BLaER1 (cell line): ENCODE results near the gene ARMH1.

Source experiments
- H3K27ac ChIP-seq: shearing (Covaris generic); formaldehyde crosslinking; 2 replicates; pipeline ENCODE4 v1.8.1; 2022
- H3K27me3 ChIP-seq: shearing (Covaris generic); formaldehyde crosslinking; 2 replicates; pipeline ENCODE4 v1.8.1; 2022
- H3K36me3 ChIP-seq: shearing (Covaris generic); formaldehyde crosslinking; 2 replicates; pipeline ENCODE4 v1.8.1; 2022
- H3K4me1 ChIP-seq: shearing (Covaris generic); formaldehyde crosslinking; 2 replicates; pipeline ENCODE4 v1.8.1; 2022
- H3K4me2 ChIP-seq: shearing (Covaris generic); formaldehyde crosslinking; 2 replicates; pipeline ENCODE4 v1.8.1; 2022
- H3K4me3 ChIP-seq: shearing (Covaris generic); formaldehyde crosslinking; 2 replicates; pipeline ENCODE4 v1.8.1; 2022
- H3K9ac ChIP-seq: shearing (Covaris generic); formaldehyde crosslinking; 2 replicates; pipeline ENCODE4 v1.8.1; 2022
- H3K9me3 ChIP-seq: shearing (Covaris generic); formaldehyde crosslinking; 2 replicates; pipeline ENCODE4 v1.8.1; 2022
- H4K20me1 ChIP-seq: shearing (Covaris generic); formaldehyde crosslinking; 2 replicates; pipeline ENCODE4 v1.8.1; 2022
- Cebpa-rat ChIP-seq: shearing (Covaris generic); IDR thresholded peaks from 2 replicates; pipeline ENCODE4 v1.8.1; 2022

Gene ARMH1

DNA sequence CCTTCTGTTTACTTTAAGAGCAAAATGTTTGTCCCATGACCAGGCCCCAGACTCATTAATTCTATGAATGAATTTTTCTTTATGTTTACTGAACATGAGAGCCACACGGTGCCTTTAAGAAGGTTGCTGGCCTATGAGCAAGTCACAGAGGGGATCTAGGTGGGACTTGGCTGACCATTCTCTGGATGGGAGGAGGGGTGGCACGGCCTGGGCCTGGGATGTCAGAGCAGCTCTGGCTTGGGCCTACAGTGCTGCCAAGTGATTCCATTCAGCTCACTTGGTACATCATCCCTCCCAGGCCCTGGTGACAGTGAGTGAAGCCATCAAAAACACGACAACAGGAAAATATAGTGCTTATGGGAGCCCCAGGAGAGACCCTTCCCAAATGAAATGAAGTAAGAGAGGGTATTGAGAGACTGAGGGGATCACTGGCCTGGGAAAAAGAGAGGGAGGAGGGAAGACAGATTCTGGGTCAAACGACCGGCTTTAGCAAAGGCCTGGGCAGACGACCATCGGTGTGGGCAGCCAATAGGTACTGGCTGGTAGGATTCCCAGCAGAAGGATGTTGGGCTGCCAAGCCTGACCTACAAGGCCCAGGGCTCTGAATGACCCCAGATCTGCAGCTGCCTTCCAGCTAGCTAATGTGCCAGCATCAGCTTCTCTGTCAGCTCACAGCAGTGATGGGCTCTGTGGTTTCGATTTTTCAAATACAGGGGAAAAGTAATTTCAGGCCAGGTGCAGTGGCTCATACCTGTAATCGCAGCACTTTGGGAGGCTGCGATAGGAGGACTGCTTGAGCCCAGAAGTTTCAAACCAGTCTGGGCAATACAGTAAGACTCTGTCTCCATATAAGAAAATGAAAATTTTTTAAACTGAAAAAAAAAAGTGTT, 3.5 kb upstream of the ARMH1 start:
- no peaks in the 10 kb centered on the region for H3K9me3 ChIP-seq
- no peak overlapping the region for H3K4me3 ChIP-seq
- peak overlapping the region; percentile 88 for H3K4me2 ChIP-seq
- H3K4me1 ChIP-seq = peaks cover 48% of the 10 kb centered on the region
- no peaks in the 10 kb centered on the region for H3K27me3 ChIP-seq
- no peak overlapping the region for H3K9ac ChIP-seq
- no peaks in the 10 kb centered on the region for H3K36me3 ChIP-seq
- no peak for TF ChIP-seq Cebpa-rat
- peak overlapping the region; percentile 81; the same call in 1 of the 2 replicates for H3K27ac ChIP-seq
- H4K20me1 ChIP-seq = no peaks in the 10 kb centered on the region

DNA sequence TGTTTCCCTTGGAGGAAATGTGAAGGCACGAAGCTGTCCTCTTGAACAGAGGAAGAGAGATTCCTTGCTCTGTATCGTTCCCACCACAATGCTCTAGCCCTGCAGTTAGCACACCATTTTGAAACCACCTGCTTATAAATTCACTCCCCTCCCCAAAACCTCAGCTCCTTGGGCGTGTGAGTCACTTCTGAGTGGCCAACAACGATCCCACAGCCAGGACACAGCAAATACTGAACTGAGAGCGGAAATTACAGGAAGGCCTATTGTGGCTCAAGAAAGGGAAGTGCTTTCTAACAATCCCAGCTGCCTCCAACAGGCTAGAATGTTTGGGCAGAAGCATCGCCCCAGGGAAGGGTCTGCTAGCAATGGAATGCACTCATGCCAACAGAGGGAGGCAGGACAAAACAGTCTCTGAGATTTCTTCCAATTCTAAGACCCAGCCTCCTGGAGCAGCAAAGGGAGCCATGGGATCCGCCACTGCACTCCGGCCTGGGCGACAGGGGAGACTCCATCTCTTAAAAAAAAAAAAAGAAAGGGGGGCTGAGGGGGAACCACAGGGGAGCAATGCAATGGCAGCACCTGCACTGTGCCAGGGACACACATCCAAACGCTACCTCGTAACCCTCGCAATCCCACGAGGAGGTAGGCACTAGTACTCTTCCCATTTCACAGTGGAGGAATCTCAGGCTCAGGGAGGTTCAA, 2.1 kb upstream of the ARMH1 start:
- Histone ChIP-seq H3K27ac (peak overlapping the region; percentile 81), H3K4me1 (peaks cover 62% of the 10 kb centered on the region), H3K36me3 (no peaks in the 10 kb centered on the region), H3K4me3 (peak overlapping the region; percentile 41; the same call in 1 of the 2 replicates), H3K9me3 (no peaks in the 10 kb centered on the region), H3K27me3 (no peaks in the 10 kb centered on the region), H3K4me2 (peak overlapping the region; percentile 88), H3K9ac (peak overlapping the region; percentile 55), H4K20me1 (no peaks in the 10 kb centered on the region)
- TF ChIP-seq Cebpa-rat = no peak

DNA sequence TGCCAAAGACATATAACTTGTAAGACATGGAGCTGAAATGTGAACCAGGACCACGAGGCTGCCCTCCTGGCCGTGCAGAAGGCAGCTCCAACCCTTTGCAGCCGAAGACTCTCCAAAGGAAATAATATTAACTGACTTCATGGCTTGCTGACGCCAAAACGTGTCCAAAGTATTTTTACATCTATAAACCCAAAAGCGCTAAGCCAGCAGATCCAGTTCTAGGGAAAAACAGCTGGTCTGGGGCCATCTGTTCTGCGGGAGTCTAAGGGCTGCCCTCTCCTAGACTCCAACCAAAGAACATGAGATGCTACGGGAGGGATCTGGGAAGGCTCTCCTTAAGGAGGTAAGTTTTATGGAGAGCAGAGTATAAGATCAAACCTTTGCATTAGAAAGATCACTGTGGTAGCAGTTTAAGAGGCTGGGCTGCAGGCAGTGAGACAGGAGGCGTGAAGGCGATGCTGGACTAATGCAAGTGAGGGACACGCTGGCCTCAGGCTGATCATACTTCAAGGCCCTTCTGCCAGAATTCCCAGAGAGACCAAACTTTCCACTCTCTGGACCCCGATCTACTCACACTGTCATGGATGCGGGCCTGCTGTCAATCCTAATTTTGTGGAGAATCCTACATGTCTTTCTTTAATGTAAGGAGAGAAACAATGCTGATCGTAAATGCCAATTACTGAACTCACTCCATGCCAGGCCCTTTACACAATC, 1.4 kb upstream of the ARMH1 start:
- TF ChIP-seq Cebpa-rat = no peak

DNA sequence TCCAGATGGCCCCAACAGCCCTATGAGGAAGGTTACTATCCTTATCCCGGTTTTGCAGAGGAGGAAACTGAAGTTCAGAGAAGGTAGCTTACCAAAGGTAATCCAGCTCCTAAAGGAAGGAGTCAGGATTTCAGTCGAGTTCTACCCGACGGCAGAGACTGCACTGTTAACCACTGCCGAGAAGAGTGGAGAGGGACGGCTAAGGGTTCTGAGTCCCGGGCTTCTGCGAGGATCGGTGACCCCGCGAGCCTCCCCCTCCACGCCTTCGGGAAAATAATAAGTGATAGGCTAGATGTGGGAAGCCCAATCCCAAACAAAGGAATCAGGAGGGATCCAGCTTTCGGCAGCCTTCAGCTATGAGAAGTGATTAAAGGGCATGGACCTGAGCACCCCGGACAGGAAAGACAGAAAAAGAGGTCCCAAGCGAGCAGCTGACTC, 820 bp upstream of the ARMH1 start:
- peaks cover 64% of the 10 kb centered on the region for H3K4me1 ChIP-seq
- no peaks in the 10 kb centered on the region for H3K9me3 ChIP-seq
- H3K36me3 ChIP-seq = no peaks in the 10 kb centered on the region
- peak overlapping the region; percentile 45 for H3K27ac ChIP-seq
- no peak for TF ChIP-seq Cebpa-rat
- peak overlapping the region; percentile 66 for H3K9ac ChIP-seq
- H3K27me3 ChIP-seq = no peaks in the 10 kb centered on the region
- peak overlapping the region; percentile 71 for H3K4me3 ChIP-seq
- H3K4me2 ChIP-seq = peak overlapping the region; percentile 88
- H4K20me1 ChIP-seq = no peaks in the 10 kb centered on the region

More for the DNA sequence above, 1.4 kb upstream of the ARMH1 start:
- H3K27ac ChIP-seq = peak overlapping the region; percentile 81
- H3K27me3 ChIP-seq = no peaks in the 10 kb centered on the region
- no peaks in the 10 kb centered on the region for H3K36me3 ChIP-seq
- peak overlapping the region; percentile 88 for H3K4me2 ChIP-seq
- no peaks in the 10 kb centered on the region for H4K20me1 ChIP-seq
- H3K9me3 ChIP-seq = no peaks in the 10 kb centered on the region
- H3K4me1 ChIP-seq = peaks cover 64% of the 10 kb centered on the region
- H3K4me3 ChIP-seq = peak overlapping the region; percentile 71
- peak overlapping the region; percentile 66 for H3K9ac ChIP-seq

- Histone ChIP-seq H3K4me2 (peak overlapping the region; percentile 75), H3K27me3 (no peaks in the 10 kb centered on the region), H3K9me3 (no peaks in the 10 kb centered on the region), H3K4me1 (peaks cover 64% of the 10 kb centered on the region), H3K27ac (no peak overlapping the region), H3K4me3 (peak overlapping the region; percentile 71), H3K9ac (no peak overlapping the region), H3K36me3 (no peaks in the 10 kb centered on the region), H4K20me1 (no peaks in the 10 kb centered on the region)
- TF ChIP-seq Cebpa-rat = no peak
Measured at GRCh38 chr1:44675186-44675585, 672 bp downstream of the ARMH1 start.

GRCh38 chr1:44676484-44677200, 2.1 kb downstream of the ARMH1 start:
- H3K9ac ChIP-seq = no peak overlapping the region
- no peaks in the 10 kb centered on the region for H4K20me1 ChIP-seq
- H3K4me3 ChIP-seq = no peak overlapping the region
- TF ChIP-seq Cebpa-rat = no peak
- H3K9me3 ChIP-seq = no peaks in the 10 kb centered on the region
- no peaks in the 10 kb centered on the region for H3K36me3 ChIP-seq
- peaks cover 49% of the 10 kb centered on the region for H3K4me1 ChIP-seq
- peak overlapping the region; percentile 16; the same call in 1 of the 2 replicates for H3K27ac ChIP-seq
- H3K27me3 ChIP-seq = no peaks in the 10 kb centered on the region
- H3K4me2 ChIP-seq = peak overlapping the region; percentile 45

DNA sequence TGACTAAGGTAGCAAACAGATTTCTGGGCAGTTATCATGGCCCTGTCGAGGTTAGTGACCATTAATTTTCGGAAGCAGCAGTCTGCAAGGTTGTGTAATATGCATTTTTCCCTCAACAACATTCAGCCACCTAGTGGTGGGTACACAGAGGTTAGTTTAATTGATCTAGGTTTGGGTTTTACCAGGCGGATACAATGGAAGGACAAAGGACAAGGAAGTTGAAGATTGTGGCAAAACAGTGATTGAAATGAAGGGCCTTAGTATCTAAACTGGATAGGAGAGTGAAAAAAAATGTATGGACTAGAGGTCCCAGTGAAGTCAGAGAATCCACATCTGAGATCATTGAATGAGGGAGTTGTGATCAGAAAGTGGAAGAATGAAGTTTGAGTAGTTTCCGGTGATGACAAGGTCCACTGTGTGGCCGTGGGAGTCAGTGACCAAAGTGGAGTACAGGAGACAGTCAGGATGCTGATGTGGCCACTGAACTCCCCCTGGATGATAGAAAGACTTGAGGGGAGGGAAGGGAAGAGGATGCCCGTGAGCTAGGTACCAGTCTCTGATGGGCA, 2.8 kb downstream of the ARMH1 start:
- no peak overlapping the region for H3K4me3 ChIP-seq

DNA sequence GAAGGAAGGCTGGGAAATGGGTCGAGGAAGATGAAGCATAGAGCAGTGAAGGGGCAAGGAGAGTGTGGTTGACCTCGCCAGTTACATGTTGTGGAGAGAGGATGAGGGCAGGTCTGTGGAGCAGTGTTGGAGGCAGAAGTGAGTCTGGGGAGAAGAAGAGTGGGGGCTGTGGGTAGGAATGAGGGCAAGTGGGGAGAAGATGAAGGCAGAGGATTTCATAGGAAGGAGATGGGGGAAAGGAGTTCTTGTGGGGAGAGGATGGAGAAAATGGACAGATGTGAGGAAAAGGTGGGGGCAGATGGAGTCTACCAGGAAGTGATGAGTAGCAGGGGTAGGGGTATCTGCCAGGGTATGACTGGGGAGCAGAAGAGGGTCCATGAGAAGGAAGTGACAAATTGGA, 3.6 kb downstream of the ARMH1 start:
- no peak overlapping the region for H3K4me3 ChIP-seq
- TF ChIP-seq Cebpa-rat = no peak
- H3K9ac ChIP-seq = no peak overlapping the region
- no peaks in the 10 kb centered on the region for H3K36me3 ChIP-seq
- H3K27ac ChIP-seq = no peak overlapping the region
- no peaks in the 10 kb centered on the region for H3K9me3 ChIP-seq
- no peaks in the 10 kb centered on the region for H3K27me3 ChIP-seq
- H3K4me1 ChIP-seq = peaks cover 34% of the 10 kb centered on the region
- no peaks in the 10 kb centered on the region for H4K20me1 ChIP-seq
- no peak overlapping the region for H3K4me2 ChIP-seq

More for the DNA sequence above, 2.8 kb downstream of the ARMH1 start:
- Histone ChIP-seq H3K27me3 (no peaks in the 10 kb centered on the region), H3K9me3 (no peaks in the 10 kb centered on the region), H4K20me1 (no peaks in the 10 kb centered on the region), H3K9ac (no peak overlapping the region), H3K36me3 (no peaks in the 10 kb centered on the region), H3K4me1 (peaks cover 43% of the 10 kb centered on the region), H3K27ac (no peak overlapping the region), H3K4me2 (peak overlapping the region; percentile 45)
- TF ChIP-seq Cebpa-rat = peak; percentile 71

DNA sequence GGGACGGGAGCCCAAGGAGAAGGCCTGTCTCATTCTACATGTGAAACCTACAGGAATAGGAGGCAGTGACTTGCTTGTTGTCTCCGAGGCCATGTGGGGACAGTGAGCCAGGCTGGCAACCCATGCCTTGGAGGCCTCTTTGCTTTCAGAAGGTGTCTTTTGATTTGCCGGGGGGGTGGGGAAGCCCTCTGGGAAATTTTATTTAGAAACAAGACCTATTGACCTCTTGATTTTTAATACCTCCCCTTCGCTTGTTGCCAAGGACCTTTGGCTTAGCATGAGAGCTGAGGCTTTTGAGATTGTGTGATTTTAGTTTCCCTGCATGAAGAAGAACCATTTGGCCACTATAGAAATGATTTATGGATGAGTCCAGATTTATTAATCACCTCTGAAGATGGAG, 4.1 kb downstream of the ARMH1 start:
- TF ChIP-seq Cebpa-rat = no peak
- Histone ChIP-seq H3K27ac (no peak overlapping the region), H3K4me1 (peaks cover 31% of the 10 kb centered on the region)

More for the DNA sequence above, 4.1 kb downstream of the ARMH1 start:
- H4K20me1 ChIP-seq = no peaks in the 10 kb centered on the region
- H3K4me2 ChIP-seq = no peak overlapping the region
- no peak overlapping the region for H3K4me3 ChIP-seq
- H3K27me3 ChIP-seq = no peaks in the 10 kb centered on the region
- H3K9me3 ChIP-seq = no peaks in the 10 kb centered on the region
- H3K36me3 ChIP-seq = no peaks in the 10 kb centered on the region
- H3K9ac ChIP-seq = no peak overlapping the region
